DMS53 treated with DMSO at 0.1 percent for 48 hours (cell line): ENCODE measurements around the gene DNAJC5.

Experiments used
- DNase-seq: peaks from one replicate; lab custom pipeline; 2025; ENCODE audit not compliant: unreplicated experiment; lab: John Stamatoyannopoulos, UW

DNAJC5 gene

DNA sequence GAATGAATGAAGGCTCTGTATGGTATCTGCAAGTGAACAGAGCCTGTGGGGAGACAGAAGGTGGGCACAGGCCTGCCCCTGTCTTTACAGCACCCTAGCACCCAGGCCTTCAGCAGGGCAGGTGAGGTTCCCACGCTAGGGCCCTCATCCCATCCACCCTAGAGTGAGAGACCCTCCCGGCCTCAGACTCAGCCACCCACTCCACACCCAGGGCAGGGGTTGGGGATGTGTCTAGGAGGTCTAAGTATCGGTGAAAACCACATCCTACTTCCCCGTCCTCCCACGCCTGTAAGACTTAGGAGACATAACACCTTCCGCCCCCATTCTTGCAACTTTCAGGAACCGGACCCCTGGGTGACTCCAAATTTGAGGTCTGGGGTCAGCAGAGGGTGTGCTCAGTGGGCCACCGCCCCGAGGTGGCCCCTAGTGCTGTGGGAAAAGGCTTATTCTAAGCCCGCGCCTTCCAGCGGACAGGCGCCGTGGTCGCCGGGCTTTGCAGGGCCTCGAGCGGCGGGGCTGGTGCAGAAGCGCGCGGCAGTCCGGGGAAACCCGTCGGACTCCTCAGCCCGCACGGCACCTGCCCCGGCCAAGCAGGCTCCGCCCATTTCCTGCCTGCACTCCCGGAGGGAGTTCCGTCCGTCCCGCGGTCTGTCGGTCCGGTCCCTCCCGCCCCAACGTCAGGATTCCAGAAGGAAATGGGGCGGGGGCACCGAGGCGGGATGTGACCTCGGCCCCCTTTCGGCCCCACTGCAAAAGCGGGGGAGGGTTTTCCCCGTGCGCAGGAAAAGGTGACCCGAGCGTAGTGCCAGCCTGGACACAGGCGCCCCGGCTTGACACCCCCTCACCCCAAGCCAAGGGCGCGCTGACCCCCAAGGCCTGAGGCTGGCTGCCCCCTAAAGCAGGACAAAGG lies 83.6 kb downstream of the DNAJC5 start:
- peak; percentile 66 for DNase-seq

- DNase-seq, result no peak
These were observed 84.3 kb downstream of the DNAJC5 start for GRCh38 chr20:63979229-63979556.

DNA sequence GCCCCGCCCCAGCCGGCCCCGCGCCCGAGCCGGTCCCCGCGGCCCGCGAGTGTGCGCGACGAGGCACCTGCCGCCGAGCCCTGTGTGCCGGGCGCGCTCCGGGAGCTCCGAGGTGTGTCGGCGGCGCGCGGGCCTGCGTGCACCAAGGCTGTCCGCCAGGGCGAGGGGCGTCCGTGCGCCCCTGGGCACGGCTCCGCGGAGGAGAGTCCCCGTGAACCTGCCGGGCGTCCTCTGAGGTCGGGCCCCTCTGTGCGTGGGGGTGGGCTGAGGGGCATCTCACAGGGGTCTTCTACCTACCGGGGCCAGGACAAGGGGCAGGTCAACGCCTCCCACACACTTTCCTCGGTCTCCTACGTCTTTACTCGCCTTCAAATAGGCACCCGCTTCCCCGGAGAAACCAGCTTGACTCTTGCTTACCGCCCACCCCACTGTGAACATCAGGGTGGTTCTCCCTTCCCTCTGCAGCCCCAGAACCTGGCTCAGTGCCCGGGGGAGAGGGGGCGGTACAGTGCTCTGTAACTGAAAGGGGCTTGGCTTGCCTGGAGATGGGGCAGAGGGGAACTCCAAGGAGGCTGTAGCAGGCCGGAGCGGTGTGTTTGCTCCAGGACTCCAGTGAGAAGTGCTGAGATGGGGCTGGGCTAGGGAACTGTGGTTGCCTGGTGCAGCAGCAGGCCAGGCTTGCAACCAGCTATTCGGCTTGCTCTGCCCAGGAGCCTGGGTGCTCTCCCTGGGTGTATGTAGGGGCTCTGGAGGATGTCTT lies 84.8 kb downstream of the DNAJC5 start, which contains the start of gene SAMD10:
SAMD10 (minus strand) TSS at position 86 of the 760 bp plus-strand sequence. CDS start 175 bp downstream, outside the sequence.
- peak; percentile 47 for DNase-seq

- DNase-seq, result peak; percentile 60
These were observed 85.4 kb downstream of the DNAJC5 start for GRCh38 chr20:63980317-63980805.

DNA sequence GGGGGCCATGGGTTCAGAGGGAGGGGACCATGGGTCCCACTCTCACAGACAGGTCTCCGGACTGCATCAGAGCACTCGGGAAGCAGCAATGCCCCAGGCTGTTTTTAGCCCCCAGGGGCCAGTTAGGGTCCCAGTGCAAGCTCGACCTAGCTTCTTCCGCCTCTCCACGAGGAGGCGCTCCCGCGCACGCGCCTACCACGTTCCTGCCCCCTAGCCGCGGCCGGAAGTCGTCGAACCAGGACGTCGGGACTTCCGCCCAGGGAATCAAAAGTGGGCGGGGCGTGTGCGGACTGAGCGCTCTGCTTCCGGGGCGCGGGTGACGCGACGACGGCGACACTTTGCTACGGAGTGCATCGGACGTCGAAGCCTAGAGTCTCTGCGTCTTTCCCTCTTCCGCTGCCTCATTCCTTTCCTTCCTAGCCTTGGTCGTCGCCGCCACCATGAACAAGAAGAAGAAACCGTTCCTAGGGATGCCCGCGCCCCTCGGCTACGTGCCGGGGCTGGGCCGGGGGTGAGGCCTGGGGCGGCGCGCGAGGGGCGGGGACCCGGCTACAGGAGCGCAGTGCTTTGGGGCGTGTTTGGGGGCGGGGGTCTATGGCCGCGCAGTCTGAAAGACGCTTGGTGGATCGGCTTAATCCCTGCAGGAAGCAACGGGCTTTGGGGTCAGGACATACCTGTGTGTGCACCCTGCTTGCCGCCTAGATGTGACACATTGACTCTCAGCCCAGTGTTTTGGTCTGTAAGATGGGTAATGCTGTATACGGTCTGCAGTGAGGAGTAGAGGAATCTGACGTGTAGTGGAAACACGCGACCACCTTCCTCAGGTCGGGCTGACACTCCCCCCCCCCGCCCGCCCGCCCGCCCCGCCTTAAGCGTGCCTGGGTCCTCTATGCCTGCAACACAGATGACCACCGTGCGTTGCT lies 86.1 kb downstream of the DNAJC5 start, which contains the start of gene PRPF6:
PRPF6 (plus strand) TSS at position 327 of the 923 bp plus-strand sequence; CDS start at position 441, 114 bp downstream.
- DNase-seq, result peak; percentile 93

DNA sequence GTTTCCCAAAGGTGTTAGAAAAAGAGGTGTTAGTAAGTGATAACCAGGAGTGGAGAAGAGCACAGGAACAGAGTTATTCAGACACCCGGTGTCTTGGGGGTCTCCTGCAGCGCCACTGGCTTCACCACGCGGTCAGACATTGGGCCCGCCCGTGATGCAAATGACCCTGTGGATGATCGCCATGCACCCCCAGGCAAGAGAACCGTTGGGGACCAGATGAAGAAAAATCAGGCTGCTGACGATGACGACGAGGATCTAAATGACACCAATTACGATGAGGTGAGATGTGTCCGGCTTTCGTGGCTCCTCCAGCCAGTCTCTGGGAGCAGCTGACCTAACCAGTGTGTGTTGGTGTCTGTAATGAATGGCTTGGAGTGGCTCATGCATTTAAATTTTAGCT lies 88.0 kb downstream of the DNAJC5 start:
- DNase-seq, result no peak
